ENCODE results near the gene TLK2.

- TF ChIP-seq CTCF (IDR thresholded peaks at IDR 0.05) = no peak
- no peak for TF ChIP-seq POLR2AphosphoS5 (IDR thresholded peaks at IDR 0.05; ENCODE audit: low read depth, low read length)
- no peak for TF ChIP-seq REST (IDR thresholded peaks at IDR 0.05; ENCODE audit: insufficient read depth in 1 of 2, low read depth in 2 of 2, low read length in 1 of 2)
- no peak for TF ChIP-seq TCF7L2 (IDR thresholded peaks at IDR 0.05; ENCODE audit: low read depth, low read length)
- no peak for TF ChIP-seq SIN3A (IDR thresholded peaks at IDR 0.05; ENCODE audit: borderline replicate concordance, insufficient read depth, low read depth, low read length)
Observed at GRCh38 chr17:62576382-62576781, 97.8 kb downstream of the TLK2 start.

Measured in Panc1 (cell line).